Endothelial cell of umbilical vein (primary cell): ENCODE measurements around the gene FBXO21.

Experiments used
- POLR2A ChIP-seq: IDR thresholded peaks from 2 replicates; pipeline ENCODE4 v1.6.1; 2012; ENCODE audit warnings: low read depth, mild to moderate bottlenecking, control low read depth, low read length
- TF ChIP-seq, protein P1 (sequence below), 2 donors: IDR thresholded peaks; 1 replicate in 1 of 2; 2 replicates in 1 of 2; pipeline ENCODE4 v1.5.1; 2011; ENCODE audit warnings: low read length in 2 of 2, mild to moderate bottlenecking in 2 of 2, moderate library complexity in 2 of 2, control low read depth in 1 of 2, inconsistent platforms in 1 of 2, low read depth in 1 of 2; ENCODE audit not compliant: insufficient read depth in 1 of 2; ENCODE audit errors: extremely low read depth in 1 of 2

DNA sequence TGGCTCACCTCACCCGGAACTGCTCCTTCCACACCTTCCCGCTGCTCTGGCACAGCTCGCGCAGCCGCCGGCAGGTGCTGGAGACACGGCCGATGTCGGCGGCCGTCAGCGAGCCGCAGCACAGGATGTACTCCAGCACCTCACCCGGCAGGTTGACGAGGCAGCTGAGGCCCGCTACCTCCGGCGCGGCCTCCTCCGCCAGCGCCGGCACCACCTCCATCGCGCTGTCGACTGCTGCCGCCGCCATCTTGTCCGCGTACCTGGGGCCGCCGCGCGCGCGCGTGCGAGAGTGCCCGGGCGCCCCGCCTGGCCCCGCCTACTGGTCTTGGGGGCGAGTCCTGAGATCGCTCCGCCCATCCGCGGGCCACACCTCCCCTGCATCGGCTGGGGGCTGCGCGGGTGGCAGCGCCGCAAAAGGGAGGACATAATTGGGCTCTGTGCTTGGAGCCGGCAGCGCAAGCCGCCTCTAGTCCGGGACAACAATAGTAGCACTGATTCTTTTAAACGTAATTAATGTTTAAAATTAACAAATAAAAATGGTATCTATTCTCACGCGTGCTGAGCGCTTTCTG lies at the start of gene FBXO21:
- TF ChIP-seq, protein P1, sequence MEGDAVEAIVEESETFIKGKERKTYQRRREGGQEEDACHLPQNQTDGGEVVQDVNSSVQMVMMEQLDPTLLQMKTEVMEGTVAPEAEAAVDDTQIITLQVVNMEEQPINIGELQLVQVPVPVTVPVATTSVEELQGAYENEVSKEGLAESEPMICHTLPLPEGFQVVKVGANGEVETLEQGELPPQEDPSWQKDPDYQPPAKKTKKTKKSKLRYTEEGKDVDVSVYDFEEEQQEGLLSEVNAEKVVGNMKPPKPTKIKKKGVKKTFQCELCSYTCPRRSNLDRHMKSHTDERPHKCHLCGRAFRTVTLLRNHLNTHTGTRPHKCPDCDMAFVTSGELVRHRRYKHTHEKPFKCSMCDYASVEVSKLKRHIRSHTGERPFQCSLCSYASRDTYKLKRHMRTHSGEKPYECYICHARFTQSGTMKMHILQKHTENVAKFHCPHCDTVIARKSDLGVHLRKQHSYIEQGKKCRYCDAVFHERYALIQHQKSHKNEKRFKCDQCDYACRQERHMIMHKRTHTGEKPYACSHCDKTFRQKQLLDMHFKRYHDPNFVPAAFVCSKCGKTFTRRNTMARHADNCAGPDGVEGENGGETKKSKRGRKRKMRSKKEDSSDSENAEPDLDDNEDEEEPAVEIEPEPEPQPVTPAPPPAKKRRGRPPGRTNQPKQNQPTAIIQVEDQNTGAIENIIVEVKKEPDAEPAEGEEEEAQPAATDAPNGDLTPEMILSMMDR (IDR thresholded peaks at IDR 0.05; ENCODE audit: extremely low read depth in 1 of 2, insufficient read depth in 1 of 2, low read depth in 1 of 2, low read length in 2 of 2), result no peak
- peak; percentile 71 for TF ChIP-seq POLR2A
